Inflammatory macrophage treated with lipopolysaccharide for 4 hours (primary cell): ENCODE measurements around the gene SMARCB1.
"Not testable (repeated sequence)": the region's sequence is repeated elsewhere in the genome, so short reads cannot be mapped to it uniquely, and the experiment has no call there.

Source experiments
- DNase-seq: peaks from one replicate; pipeline ENCODE4 v3.0.0-alpha.2; 2020

Gene SMARCB1

DNA sequence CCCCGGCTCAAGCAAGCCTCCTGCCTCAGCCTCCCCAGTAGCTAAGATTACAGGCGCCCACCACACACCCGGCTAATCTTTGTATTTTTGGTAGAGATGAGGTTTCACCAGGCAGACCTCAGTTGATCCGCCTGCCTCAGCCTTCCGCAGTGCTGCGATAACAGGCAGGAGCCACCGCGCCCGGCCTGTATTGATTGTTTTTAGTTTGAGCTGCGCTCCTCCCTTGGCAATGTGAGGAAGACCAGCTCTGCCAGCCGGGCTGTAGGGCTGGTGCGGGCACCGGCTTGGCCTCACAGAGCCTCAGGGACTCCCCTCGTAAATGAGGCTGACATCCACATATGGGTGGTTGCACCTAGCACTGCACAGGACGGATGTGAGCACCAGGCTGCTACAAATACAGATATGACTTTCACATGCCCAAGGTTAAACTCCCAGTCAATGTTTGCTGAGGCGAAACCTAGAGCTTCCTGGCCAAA, 63.4 kb downstream of the SMARCB1 start:
- DNase-seq: no peak

DNA sequence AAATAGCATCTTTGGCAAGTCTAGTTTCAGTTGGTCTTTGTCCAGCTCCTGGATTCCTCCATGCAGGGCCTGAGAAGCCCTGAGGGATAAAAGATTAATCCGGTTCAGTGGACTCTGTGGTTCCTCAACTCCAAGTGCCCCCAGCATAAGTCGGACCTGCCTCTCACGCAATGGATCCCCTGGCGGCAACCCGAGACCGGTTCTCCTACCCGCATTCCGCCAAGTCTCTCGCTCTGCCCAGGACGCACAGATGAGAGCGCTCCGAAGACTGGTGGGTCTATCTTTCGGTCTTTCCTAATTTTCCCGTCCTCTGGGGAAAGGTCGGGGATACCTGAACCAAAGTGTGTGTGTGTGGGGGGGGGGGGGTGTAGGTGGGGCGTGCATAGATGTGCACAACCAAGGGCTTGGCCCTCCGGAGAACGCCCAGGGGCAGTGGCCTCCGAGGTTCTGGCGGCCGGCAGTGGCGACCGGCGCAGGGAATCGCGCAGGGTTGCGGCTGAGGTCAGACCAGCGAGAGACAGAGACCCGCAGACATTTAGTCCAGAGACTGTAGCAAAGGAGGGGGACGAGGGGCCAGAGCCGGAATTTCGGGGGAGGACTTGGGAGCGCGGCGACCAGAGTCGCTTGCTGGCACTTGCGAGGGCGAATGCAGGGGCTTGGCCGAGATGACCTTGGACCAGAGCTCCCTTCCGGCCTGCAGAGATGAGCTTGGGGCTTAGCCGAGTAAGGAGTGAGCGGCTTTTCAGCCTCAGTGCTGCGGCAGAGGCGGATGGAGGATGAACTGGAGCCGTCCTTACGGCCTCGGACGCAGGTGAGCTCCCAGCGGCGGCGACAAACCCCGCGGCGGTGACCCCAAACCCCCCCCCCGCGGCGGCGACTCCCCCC, 70.2 kb downstream of the SMARCB1 start:
- DNase-seq: peak; percentile 32

DNA sequence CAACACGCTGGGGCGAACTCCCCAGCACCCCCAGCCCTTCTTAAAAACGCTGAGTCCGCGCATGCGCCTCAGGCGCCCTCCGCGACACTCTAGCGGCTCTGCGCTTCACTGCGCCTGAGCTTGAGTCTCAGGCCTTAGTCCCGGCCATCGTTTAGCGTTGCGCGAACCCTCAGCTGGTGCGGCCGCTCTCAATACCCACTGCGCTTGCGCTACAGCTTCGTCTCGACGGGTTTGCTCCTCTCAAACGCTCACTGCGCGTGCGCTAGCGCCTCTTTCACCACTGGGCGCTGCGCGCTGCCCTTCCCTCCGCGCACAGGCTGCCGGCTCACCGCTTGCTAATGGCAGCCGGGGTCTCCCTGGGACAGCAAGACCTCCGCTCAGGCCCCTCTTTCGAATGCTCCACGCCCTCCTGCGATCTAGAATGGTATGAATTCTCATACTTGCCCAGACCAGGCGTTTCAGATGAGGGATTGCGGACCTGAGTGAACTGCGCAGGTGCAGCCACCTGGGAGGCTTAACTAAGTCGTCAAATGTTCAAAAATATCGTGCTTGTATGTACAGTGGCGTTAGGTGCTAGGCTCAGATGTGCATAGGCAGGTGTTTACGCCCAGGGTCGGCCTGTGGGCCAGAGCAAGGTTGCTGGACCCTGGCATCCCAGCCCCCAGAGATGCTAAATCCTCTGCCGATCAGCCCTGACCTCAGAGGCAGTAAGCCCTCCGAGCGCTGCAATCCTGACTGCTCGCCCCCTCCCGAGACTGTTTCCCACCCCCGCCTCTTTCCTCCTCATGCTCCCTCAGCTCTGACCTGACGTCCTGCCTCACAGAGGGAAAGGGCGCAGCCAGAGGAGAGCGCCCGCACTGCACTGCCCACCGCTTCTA, 71.1 kb downstream of the SMARCB1 start, which contains the start of gene SLC2A11:
TSS of gene SLC2A11 (plus strand) at position 270 of the 878 bp plus-strand sequence. CDS start at position 395, 125 bp downstream.
- peak; percentile 99 for DNase-seq

DNA sequence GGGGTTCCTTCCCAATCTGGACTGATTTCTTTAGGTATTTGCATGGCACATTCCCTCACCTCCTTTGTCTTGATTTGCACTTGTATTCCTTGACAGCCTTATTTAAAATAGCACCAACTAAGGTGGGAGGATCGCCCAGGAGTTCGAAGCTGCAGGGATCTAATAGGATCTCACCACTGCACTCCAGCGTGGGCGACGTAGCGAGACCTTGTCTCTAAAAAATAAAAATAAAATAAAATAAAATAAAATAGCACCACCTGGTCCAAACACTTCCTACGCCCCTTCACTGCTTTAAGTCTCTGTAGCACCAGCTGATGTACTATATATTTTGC, 71.7 kb downstream of the SMARCB1 start:
- DNase-seq: no peak

DNA sequence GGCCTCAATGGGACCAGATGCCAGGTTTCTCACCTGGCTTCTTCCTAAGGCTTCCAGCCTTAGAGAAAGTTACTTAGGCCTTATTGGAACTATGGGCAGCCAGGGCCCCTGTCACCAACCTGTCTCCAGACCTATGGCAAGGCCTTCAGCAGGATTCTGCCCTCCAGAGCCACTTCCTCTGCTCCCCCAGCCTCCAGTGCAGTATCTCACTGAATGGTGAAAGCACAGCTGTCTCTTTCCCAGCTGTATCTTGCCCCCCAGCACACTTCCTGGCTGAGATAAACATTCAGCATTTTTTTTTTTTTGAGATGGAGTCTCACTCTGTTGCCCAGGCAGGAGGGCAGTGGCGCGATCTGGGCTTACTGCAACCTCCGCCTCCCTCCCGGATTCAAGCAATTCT, 72.4 kb downstream of the SMARCB1 start:
- no peak for DNase-seq

DNA sequence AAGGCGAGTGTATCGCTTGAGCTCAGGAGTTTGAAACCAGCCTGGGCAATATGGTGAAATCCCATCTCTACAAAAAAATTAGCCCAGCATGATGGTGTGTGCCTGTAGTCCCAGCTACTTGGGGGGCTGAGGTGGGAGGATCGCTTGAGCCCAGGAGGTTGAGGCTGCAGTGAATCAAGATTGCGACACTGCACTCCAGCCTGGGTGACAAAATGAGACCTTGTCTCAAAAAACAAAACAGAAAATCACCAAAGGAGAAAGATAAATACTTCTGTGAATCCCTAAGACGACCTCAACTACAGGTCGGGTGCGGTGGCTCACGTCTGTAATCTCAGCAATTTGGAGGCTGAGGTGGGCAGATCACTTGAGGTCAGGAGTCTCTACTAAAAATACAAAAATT, 73.4 kb downstream of the SMARCB1 start:
- DNase-seq: not testable (repeated sequence)

DNA sequence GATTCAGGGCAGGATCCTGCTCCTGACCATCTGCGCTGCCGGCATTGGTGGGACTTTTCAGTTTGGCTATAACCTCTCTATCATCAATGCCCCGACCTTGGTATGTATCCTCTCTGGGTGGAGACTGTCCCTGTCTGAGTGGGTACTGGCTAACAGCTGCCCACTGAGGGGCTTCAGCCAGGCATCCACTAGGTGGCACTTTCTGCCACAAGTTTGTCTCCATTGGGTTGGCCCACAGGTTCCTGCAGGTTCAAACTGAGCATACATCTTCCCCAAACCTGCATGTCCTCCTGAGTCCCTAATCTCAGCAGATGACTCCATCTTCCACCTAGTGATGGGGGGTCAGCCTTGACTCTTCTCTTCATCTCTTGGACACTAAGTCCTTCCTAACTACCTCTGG, 75.3 kb downstream of the SMARCB1 start:
- peak; percentile 20 for DNase-seq

DNA sequence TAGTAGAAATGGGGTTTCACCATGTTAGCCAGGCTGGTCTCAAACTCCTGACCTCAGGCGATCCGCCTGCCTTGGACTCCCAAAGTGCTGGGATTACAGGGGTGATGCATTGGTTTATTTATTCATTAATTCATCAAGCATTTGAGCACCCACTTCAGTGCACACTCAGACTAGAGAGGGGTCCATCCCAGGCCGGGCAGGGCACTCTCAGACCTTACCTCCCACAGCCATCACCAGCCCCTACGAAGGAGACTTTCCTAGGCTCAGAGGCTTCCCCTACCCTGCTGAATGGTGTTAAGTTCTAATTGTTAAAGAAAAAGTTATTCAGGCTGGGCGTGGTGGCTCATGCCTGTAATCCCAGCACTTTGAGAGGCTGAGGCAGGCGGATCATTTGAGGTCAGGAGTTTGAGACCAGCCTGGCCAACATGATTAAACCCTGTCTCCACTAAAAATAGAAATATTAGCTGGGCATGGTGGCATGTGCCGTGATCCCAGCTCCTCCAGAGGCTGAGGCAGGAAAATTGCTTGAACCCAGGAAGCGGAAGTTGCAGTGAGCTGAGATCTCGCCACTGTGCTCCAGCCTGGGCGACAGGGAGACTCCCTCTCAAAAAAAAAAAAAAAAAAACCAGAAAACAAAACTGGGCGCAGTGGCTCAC, 77.9 kb downstream of the SMARCB1 start:
- DNase-seq: not testable (repeated sequence)

DNA sequence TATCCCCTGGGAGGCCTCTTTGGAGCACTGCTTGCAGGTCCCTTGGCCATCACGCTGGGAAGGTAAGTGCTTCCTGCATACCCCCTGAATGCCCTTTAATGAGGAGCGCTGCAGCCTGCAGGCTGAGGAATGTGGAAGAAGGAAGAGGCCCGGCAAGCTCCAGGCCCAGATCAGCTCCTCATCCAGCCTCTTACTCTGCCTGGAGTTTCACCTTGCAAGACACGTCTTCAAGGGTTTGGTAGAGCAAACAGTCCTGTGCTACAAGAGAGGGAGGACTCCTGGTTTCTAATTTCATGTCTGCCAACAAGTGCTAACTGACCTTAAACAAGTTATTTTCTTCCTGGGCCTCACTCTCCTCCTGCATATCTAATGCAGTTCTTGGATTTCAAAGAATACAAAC, 81.8 kb downstream of the SMARCB1 start:
- DNase-seq: no peak

DNA sequence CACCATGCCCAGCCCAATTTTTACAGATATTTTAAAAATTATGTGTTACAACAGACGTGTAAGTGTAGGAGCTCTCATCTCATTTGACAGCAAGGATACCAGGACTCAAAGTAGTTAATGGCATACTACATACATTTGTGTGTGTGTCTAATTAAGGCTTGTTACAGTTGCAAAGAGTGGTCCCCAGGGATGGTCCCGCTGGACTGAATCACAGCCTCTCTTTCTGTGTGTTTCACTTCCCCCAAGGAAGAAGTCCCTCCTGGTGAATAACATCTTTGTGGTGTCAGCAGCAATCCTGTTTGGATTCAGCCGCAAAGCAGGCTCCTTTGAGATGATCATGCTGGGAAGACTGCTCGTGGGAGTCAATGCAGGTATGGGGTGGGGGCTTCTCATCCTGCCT, 88.1 kb downstream of the SMARCB1 start:
- no peak for DNase-seq

DNA sequence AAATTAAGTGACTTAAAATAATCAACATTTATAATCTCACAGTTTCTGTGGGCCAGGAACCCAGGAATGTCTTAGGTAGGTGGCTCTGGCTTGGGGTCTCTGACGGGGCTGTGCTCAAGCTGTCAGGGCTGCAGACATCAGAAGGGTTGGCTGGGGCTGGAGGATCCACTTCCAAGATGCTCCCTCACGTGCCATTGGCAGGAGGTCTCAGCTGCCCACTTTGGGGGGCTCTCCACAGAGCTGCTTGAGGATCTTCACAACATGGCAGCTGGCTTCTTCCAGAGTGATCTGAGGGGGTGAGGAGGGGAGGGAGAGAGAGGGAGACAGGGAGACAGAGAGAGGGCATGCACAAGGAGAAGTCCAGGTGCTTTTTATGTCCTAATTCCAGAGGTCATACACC, 89.0 kb downstream of the SMARCB1 start:
- DNase-seq: no peak

DNA sequence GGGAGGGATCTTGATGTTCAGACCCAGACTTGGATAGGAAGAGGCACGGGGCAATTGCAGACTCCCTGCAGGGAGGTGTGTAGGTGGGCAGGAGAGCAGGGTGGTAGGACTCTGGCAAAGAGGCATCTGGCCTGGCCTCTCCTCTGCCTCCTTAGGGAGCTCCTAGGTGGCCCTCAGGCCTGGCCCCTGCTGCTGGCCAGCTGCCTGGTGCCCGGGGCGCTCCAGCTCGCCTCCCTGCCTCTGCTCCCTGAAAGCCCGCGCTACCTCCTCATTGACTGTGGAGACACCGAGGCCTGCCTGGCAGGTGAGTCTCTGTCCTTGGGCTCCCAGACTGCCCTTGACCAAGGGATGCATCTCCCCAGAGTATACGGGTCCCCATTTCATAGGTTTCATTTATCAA, 90.8 kb downstream of the SMARCB1 start:
- no peak for DNase-seq

DNA sequence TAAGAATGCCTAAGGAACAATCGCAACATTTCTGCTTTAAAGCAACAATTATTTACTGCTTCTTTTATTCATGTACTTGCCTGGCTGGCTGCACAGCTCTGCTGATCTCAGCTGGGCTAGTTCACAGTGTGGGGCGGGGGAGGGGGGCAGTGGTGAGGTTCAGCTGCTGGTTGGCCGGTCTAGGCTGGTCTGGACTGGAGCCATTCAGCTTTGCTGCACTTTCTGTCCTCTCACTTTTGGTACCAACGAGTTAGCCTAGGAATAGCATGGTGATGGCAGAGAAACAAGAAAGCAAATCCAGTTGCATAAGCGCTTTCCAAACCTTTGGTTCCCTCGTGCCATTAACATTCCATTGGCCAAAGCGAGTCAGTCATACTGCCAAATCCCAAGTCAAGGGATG, 91.5 kb downstream of the SMARCB1 start:
- DNase-seq: no peak

DNA sequence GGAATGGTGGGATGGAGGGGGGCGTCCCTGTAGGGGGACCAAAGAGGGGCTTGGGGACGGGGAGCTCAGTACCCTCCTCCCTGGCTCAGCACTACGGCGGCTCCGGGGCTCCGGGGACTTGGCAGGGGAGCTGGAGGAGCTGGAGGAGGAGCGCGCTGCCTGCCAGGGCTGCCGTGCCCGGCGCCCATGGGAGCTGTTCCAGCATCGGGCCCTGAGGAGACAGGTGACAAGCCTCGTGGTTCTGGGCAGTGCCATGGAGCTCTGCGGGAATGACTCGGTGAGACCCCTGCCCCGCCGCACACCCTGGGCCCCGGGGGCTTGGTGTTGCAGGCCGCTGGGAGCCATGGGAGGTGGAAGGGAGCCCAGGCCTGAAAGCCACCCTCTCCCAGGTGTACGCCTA, 95.6 kb downstream of the SMARCB1 start:
- DNase-seq: no peak

DNA sequence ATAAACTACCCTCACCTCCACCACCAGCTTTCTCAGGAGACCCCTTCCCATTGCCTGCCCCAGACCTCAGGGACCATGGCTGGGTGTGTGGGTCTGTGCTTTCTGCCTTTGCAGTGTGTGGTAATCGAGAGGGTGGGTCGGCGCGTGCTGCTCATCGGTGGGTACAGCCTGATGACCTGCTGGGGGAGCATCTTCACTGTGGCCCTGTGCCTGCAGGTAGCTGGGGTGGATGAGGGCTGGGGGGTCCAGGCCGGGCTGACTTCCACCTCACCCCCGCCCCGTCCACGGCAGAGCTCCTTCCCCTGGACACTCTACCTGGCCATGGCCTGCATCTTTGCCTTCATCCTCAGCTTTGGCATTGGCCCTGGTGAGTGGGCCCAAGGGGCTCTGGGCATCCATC, 96.9 kb downstream of the SMARCB1 start:
- DNase-seq: no peak

DNA sequence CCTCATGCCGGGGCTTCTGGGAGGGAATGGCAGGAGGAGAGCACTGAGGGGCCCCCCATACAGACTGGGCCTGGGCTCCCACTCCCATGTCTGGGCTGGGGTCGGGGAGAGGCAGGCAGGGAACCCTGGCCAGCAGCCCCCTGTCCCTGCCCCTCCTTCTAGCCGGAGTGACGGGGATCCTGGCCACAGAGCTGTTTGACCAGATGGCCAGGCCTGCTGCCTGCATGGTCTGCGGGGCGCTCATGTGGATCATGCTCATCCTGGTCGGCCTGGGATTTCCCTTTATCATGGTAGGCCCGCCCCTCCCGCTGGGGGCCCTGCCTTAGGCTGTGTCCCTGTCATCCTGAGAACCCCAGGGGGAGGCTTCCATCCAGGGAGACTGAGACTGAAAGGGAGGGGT, 97.4 kb downstream of the SMARCB1 start:
- DNase-seq: no peak
